Measurements from ENCODE around the gene RNU6-7. TPM values are rescaled to one million over a fixed set of nuclear protein-coding genes. Genes with fewer than 3 reads are reported as not detected.

Gene RNU6-7
- polyA plus RNA-seq, 4 donors, result not detected

GRCh38 chr14:32230695-32231280, 28.9 kb downstream of the RNU6-7 start:
- peaks cover 0 to 4% of the 10 kb centered on the region in 2 donors for H3K9me3 ChIP-seq (ENCODE audit: control insufficient read depth in 2 of 2, insufficient read depth in 1 of 2, low read depth in 1 of 2, low read length in 1 of 2)
- no peaks in the 10 kb centered on the region for H3K27me3 ChIP-seq (ENCODE audit: control insufficient read depth in 3 of 3, insufficient read depth in 3 of 3, low read length in 3 of 3)
- no peaks in the 10 kb centered on the region for H3K36me3 ChIP-seq (ENCODE audit: control insufficient read depth in 3 of 3, insufficient read depth in 2 of 3, low read depth in 1 of 3, low read length in 3 of 3)
- no peak overlapping the region for H3K4me3 ChIP-seq (ENCODE audit: low read depth in 1 of 3, low read length in 3 of 3)
- FAIRE-seq (no peak), DNase-seq (no peak)
- no peak overlapping the region for H3K27ac ChIP-seq (ENCODE audit: low read depth in 1 of 3, low read length in 2 of 3)
- WGBS, 3 donors, result 82 to 96% (median 86%) methylated on average over 2 of the region's 2 CpGs
- H3K4me1 ChIP-seq (ENCODE audit: control insufficient read depth in 3 of 3, insufficient read depth in 2 of 3, low read depth in 1 of 3, low read length in 2 of 3), result peaks cover 1 to 3% (median 3%) of the 10 kb centered on the region in 3 donors

DNA sequence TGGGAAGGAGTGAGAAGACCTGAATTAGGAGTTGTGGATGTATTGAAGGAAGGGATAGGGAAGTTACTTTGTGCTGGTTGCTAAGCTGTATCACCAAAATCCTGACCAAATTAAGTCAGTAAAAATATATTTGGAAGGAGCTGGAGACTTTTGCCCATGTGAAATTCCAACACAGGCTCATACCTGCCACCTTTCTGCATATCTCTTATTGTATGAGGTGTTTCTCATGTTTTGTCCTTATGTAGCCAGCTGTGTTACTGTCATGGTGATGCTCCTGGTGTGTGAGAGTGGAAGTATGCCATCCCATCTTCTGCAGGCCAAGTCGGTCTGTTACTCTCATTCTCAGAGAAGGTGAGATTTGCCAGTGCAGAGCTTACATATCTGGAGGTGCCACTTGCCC, 30.6 kb downstream of the RNU6-7 start:
- Histone ChIP-seq H3K9me3 (ENCODE audit: control insufficient read depth in 2 of 2, insufficient read depth in 1 of 2, low read depth in 1 of 2, low read length in 1 of 2) (peaks cover 0 to 4% of the 10 kb centered on the region in 2 donors), H3K36me3 (ENCODE audit: control insufficient read depth in 3 of 3, insufficient read depth in 2 of 3, low read depth in 1 of 3, low read length in 3 of 3) (no peaks in the 10 kb centered on the region), H3K27me3 (ENCODE audit: control insufficient read depth in 3 of 3, insufficient read depth in 3 of 3, low read length in 3 of 3) (no peaks in the 10 kb centered on the region), H3K4me3 (ENCODE audit: low read depth in 1 of 3, low read length in 3 of 3) (no peak overlapping the region), H3K4me1 (ENCODE audit: control insufficient read depth in 3 of 3, insufficient read depth in 2 of 3, low read depth in 1 of 3, low read length in 2 of 3) (peaks cover 0 to 3% (median 3%) of the 10 kb centered on the region in 3 donors), H3K27ac (ENCODE audit: low read depth in 1 of 3, low read length in 2 of 3) (no peak overlapping the region)
- 83 to 91% (median 91%) methylated on average over 1 of the region's 1 CpG for WGBS, 3 donors
- DNase-seq, result no peak
- no peak for FAIRE-seq

DNA sequence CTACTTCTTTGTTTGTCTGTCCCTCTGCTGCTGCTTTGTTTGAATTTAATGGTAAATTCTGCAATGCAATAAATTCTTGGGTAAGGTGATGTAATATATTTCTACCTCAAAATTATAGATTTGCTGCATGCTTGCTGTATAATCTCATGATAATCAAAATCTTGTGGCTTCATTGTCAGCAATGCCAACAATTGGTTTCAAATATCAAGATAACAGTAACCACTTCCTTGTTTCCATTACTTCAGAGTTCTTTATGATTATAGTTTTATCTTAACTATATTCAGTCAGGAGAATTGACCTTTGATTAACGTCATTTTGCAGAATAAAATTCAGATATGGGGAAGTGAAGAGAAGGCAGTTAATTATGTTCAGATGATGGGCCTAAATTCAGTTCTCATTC, 31.4 kb downstream of the RNU6-7 start:
- Histone ChIP-seq H3K27me3 (ENCODE audit: control insufficient read depth in 3 of 3, insufficient read depth in 3 of 3, low read length in 3 of 3) (no peaks in the 10 kb centered on the region), H3K36me3 (ENCODE audit: control insufficient read depth in 3 of 3, insufficient read depth in 2 of 3, low read depth in 1 of 3, low read length in 3 of 3) (no peaks in the 10 kb centered on the region), H3K9me3 (ENCODE audit: control insufficient read depth in 2 of 2, insufficient read depth in 1 of 2, low read depth in 1 of 2, low read length in 1 of 2) (peaks cover 0 to 4% of the 10 kb centered on the region in 2 donors), H3K4me1 (ENCODE audit: control insufficient read depth in 3 of 3, insufficient read depth in 2 of 3, low read depth in 1 of 3, low read length in 2 of 3) (peaks cover 0 to 3% (median 3%) of the 10 kb centered on the region in 3 donors), H3K4me3 (ENCODE audit: low read depth in 1 of 3, low read length in 3 of 3) (no peak overlapping the region), H3K27ac (ENCODE audit: low read depth in 1 of 3, low read length in 2 of 3) (no peak overlapping the region)
- DNase-seq (peak in 1 of 2 donors; percentile 67), FAIRE-seq (no peak)
- 12 to 46% (median 18%) methylated on average over 1 of the region's 1 CpG for WGBS, 3 donors

- no peaks in the 10 kb centered on the region for H3K9me3 ChIP-seq (ENCODE audit: control insufficient read depth in 2 of 2, insufficient read depth in 1 of 2, low read depth in 1 of 2, low read length in 1 of 2)
- no peaks in the 10 kb centered on the region for H3K36me3 ChIP-seq (ENCODE audit: control insufficient read depth in 3 of 3, insufficient read depth in 2 of 3, low read depth in 1 of 3, low read length in 3 of 3)
- no peak overlapping the region for H3K27ac ChIP-seq (ENCODE audit: low read depth in 1 of 3, low read length in 2 of 3)
- H3K4me1 ChIP-seq (ENCODE audit: control insufficient read depth in 3 of 3, insufficient read depth in 2 of 3, low read depth in 1 of 3, low read length in 2 of 3), result no peaks in the 10 kb centered on the region
- H3K4me3 ChIP-seq (ENCODE audit: low read depth in 1 of 3, low read length in 3 of 3), result no peak overlapping the region
- FAIRE-seq, result no peak
- peak in 1 of 2 donors; percentile 19 for DNase-seq
- H3K27me3 ChIP-seq (ENCODE audit: control insufficient read depth in 3 of 3, insufficient read depth in 3 of 3, low read length in 3 of 3), result no peaks in the 10 kb centered on the region
These were observed 42.6 kb downstream of the RNU6-7 start for GRCh38 chr14:32244404-32244803.

DNA sequence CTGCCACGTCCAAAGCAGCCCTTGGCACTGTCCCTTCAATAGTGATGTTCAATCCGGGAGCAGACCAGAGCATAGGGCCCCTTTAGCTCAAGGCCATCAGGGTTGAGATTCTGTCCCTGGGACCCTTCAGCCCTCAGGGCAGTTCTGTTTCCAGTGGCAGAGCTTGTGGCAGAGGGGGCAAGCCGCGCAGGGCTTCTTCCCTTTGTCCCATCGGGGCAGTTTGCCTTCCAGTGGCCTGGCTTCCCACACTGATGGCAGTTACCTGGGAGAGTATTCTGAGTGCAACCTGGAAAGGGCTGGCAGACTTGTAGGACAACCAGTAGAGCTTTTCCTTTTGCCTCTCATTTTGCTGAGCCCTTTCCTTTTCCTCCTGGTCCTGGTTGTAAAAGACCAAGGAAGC, 44.9 kb downstream of the RNU6-7 start:
- FAIRE-seq (no peak), DNase-seq (no peak)
- Histone ChIP-seq H3K36me3 (ENCODE audit: control insufficient read depth in 3 of 3, insufficient read depth in 2 of 3, low read depth in 1 of 3, low read length in 3 of 3) (no peaks in the 10 kb centered on the region), H3K27ac (ENCODE audit: low read depth in 1 of 3, low read length in 2 of 3) (no peak overlapping the region), H3K9me3 (ENCODE audit: control insufficient read depth in 2 of 2, insufficient read depth in 1 of 2, low read depth in 1 of 2, low read length in 1 of 2) (no peaks in the 10 kb centered on the region), H3K4me1 (ENCODE audit: control insufficient read depth in 3 of 3, insufficient read depth in 2 of 3, low read depth in 1 of 3, low read length in 2 of 3) (no peaks in the 10 kb centered on the region), H3K4me3 (ENCODE audit: low read depth in 1 of 3, low read length in 3 of 3) (no peak overlapping the region), H3K27me3 (ENCODE audit: control insufficient read depth in 3 of 3, insufficient read depth in 3 of 3, low read length in 3 of 3) (no peaks in the 10 kb centered on the region)
- WGBS, 3 donors, result 93 to 94% (median 94%) methylated on average over 5 of the region's 5 CpGs

- Histone ChIP-seq H3K4me1 (ENCODE audit: control insufficient read depth in 3 of 3, insufficient read depth in 2 of 3, low read depth in 1 of 3, low read length in 2 of 3) (no peaks in the 10 kb centered on the region), H3K27me3 (ENCODE audit: control insufficient read depth in 3 of 3, insufficient read depth in 3 of 3, low read length in 3 of 3) (no peaks in the 10 kb centered on the region), H3K36me3 (ENCODE audit: control insufficient read depth in 3 of 3, insufficient read depth in 2 of 3, low read depth in 1 of 3, low read length in 3 of 3) (no peaks in the 10 kb centered on the region), H3K9me3 (ENCODE audit: control insufficient read depth in 2 of 2, insufficient read depth in 1 of 2, low read depth in 1 of 2, low read length in 1 of 2) (no peaks in the 10 kb centered on the region), H3K27ac (ENCODE audit: low read depth in 1 of 3, low read length in 2 of 3) (no peak overlapping the region), H3K4me3 (ENCODE audit: low read depth in 1 of 3, low read length in 3 of 3) (no peak overlapping the region)
- WGBS, 3 donors, result 72 to 88% (median 76%) methylated on average over 5 of the region's 5 CpGs
- DNase-seq (no peak), FAIRE-seq (no peak)
These were observed 47.5 kb downstream of the RNU6-7 start for GRCh38 chr14:32249371-32249770.

GRCh38 chr14:32249780-32250179, 47.9 kb downstream of the RNU6-7 start:
- DNase-seq (no peak), FAIRE-seq (no peak)
- H3K27me3 ChIP-seq (ENCODE audit: control insufficient read depth in 3 of 3, insufficient read depth in 3 of 3, low read length in 3 of 3), result no peaks in the 10 kb centered on the region
- H3K36me3 ChIP-seq (ENCODE audit: control insufficient read depth in 3 of 3, insufficient read depth in 2 of 3, low read depth in 1 of 3, low read length in 3 of 3), result no peaks in the 10 kb centered on the region
- no peaks in the 10 kb centered on the region for H3K4me1 ChIP-seq (ENCODE audit: control insufficient read depth in 3 of 3, insufficient read depth in 2 of 3, low read depth in 1 of 3, low read length in 2 of 3)
- H3K27ac ChIP-seq (ENCODE audit: low read depth in 1 of 3, low read length in 2 of 3), result no peak overlapping the region
- 64 to 81% (median 69%) methylated on average over 4 of the region's 4 CpGs for WGBS, 3 donors
- no peak overlapping the region for H3K4me3 ChIP-seq (ENCODE audit: low read depth in 1 of 3, low read length in 3 of 3)
- H3K9me3 ChIP-seq (ENCODE audit: control insufficient read depth in 2 of 2, insufficient read depth in 1 of 2, low read depth in 1 of 2, low read length in 1 of 2), result no peaks in the 10 kb centered on the region

- H3K9me3 ChIP-seq (ENCODE audit: control insufficient read depth in 2 of 2, insufficient read depth in 1 of 2, low read depth in 1 of 2, low read length in 1 of 2), result no peaks in the 10 kb centered on the region
- DNase-seq (no peak), FAIRE-seq (no peak)
- no peaks in the 10 kb centered on the region for H3K4me1 ChIP-seq (ENCODE audit: control insufficient read depth in 3 of 3, insufficient read depth in 2 of 3, low read depth in 1 of 3, low read length in 2 of 3)
- no peak overlapping the region for H3K27ac ChIP-seq (ENCODE audit: low read depth in 1 of 3, low read length in 2 of 3)
- H3K36me3 ChIP-seq (ENCODE audit: control insufficient read depth in 3 of 3, insufficient read depth in 2 of 3, low read depth in 1 of 3, low read length in 3 of 3), result no peaks in the 10 kb centered on the region
- H3K27me3 ChIP-seq (ENCODE audit: control insufficient read depth in 3 of 3, insufficient read depth in 3 of 3, low read length in 3 of 3), result no peaks in the 10 kb centered on the region
- WGBS, 3 donors, result 85 to 91% (median 90%) methylated on average over 3 of the region's 3 CpGs
- no peak overlapping the region for H3K4me3 ChIP-seq (ENCODE audit: low read depth in 1 of 3, low read length in 3 of 3)
These were observed 48.8 kb downstream of the RNU6-7 start for GRCh38 chr14:32250681-32251080.

DNA sequence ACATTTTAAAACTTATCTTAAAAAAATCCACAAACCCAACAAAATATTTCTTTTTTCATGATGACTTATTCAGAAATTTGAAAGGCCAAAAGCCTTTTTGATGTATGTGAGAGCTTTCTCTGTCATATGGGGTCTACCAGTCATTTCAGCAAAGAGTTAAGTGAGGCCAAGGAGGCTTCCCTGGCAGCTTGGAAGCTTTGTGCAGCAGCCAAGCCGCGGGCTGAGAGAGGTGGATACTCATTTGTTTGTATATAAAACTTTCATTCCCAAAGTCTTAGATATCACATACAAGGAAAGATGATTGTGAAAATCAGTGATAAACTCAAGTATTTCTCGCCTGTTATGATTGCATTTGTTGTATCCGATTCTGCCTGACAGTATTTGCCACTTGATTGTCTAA, 49.7 kb downstream of the RNU6-7 start:
- DNase-seq (no peak), FAIRE-seq (no peak)
- no peaks in the 10 kb centered on the region for H3K4me1 ChIP-seq (ENCODE audit: control insufficient read depth in 3 of 3, insufficient read depth in 2 of 3, low read depth in 1 of 3, low read length in 2 of 3)
- no peaks in the 10 kb centered on the region for H3K27me3 ChIP-seq (ENCODE audit: control insufficient read depth in 3 of 3, insufficient read depth in 3 of 3, low read length in 3 of 3)
- H3K9me3 ChIP-seq (ENCODE audit: control insufficient read depth in 2 of 2, insufficient read depth in 1 of 2, low read depth in 1 of 2, low read length in 1 of 2), result no peaks in the 10 kb centered on the region
- no peak overlapping the region for H3K4me3 ChIP-seq (ENCODE audit: low read depth in 1 of 3, low read length in 3 of 3)
- H3K36me3 ChIP-seq (ENCODE audit: control insufficient read depth in 3 of 3, insufficient read depth in 2 of 3, low read depth in 1 of 3, low read length in 3 of 3), result no peaks in the 10 kb centered on the region
- H3K27ac ChIP-seq (ENCODE audit: low read depth in 1 of 3, low read length in 2 of 3), result no peak overlapping the region
- WGBS, 3 donors, result 62 to 83% (median 73%) methylated on average over 4 of the region's 4 CpGs
